Right cardiac atrium (tissue), 5 donors: ENCODE data around the gene KSR1. TPM values are rescaled to one million over a fixed set of nuclear protein-coding genes. Genes with fewer than 3 reads are reported as not detected.
"Not testable (repeated sequence)": the region's sequence is repeated elsewhere in the genome, so short reads cannot be mapped to it uniquely, and the experiment has no call there.

ENCODE experiments used
- ATAC-seq, 2 donors: fragments of 200-7000 bp; cut with Tn5 transposase; one replicate each; pipeline versions ENCODE4 v1.8.0 to v1.9.1; 2020; ENCODE audit warnings: moderate library complexity in 2 of 2, mild to moderate bottlenecking in 1 of 2
- DNase-seq, 3 donors: peaks; one replicate each; pipeline ENCODE4 v3.0.0-alpha.2; 2020
- H3K27ac ChIP-seq: one replicate; pipeline ENCODE4 v1.5.1; 2013; ENCODE audit warnings: mild to moderate bottlenecking, low read length, control low read depth, moderate library complexity
- H3K27me3 ChIP-seq: one replicate; pipeline ENCODE4 v1.6.1; 2013; ENCODE audit not compliant: control insufficient read depth, insufficient read depth
- H3K4me1 ChIP-seq: one replicate; pipeline ENCODE4 v1.6.1; 2013; ENCODE audit warnings: low read length; ENCODE audit not compliant: control insufficient read depth, insufficient read depth
- H3K4me3 ChIP-seq: one replicate; pipeline ENCODE4 v1.5.1; 2013; ENCODE audit warnings: low read length, control low read depth
- H3K9me3 ChIP-seq: one replicate; pipeline ENCODE4 v1.6.1; 2013; ENCODE audit warnings: low read length; ENCODE audit not compliant: control insufficient read depth
- WGBS: extraction: QIAGEN DNeasy Blood & Tissue Kit; methylation state at CpG from one replicate; pipeline ENCODE4 v1.1.7; 2013; 5-methylcytosine and 5-hydroxymethylcytosine counted together
- intact Hi-C, 4 donors: fragments of 100-400 bp; cut with DNase I; formaldehyde crosslinking; loops; one replicate each; pipeline versions ENCODE4 v1.11.0 to v1.14.0; 2022 to 2023
- polyA plus RNA-seq: library from polyadenylated mRNA; stranded (reverse); fragments of 200-250 nt; gene quantifications from one replicate; pipeline ENCODE4 v1.2.3, GENCODE V29; 2013
- total RNA-seq, 4 donors: library from RNA; stranded (reverse); fragmentation: NEBNext Ultra II Directional; extraction: Animal tissue kit (Norgen Biotek cat#: 25700); gene quantifications; one replicate each; pipeline ENCODE4 v1.2.1, GENCODE V29; 2021
- donor health status: healthy with polysubstance abuse.
- donor health status: DM: no; HTN: yes; CAD: no.
- donor health status: DM: no; HTN: no; CAD: no.
- donor health status: DM: no; HTN: yes; CAD: no; lungs with severe emphysema.
- donor health status: DM: yes; HTN: yes; CAD: no.

KSR1 gene
- total and polyA plus RNA-seq, 5 donors = 8.7 to 22.7 (median 13.1) TPM

GRCh38 chr17:27631897-27632725 is 175.9 kb downstream of the KSR1 start:
- no peaks in the 10 kb centered on the region for H3K27me3 ChIP-seq
- ATAC-seq (no peak), DNase-seq (peak in 2 of 3 donors; percentile 55 to 59)
- 54% methylated on average over 11 of the region's 11 CpGs for WGBS
- peaks cover 12% of the 10 kb centered on the region for H3K4me1 ChIP-seq
- H3K9me3 ChIP-seq = no peaks in the 10 kb centered on the region
- intact Hi-C loops = no loop called here
- peak overlapping the region; percentile 85 for H3K27ac ChIP-seq
- peak overlapping the region; percentile 51 for H3K4me3 ChIP-seq

GRCh38 chr17:27632766-27633165 is 176.5 kb downstream of the KSR1 start:
- Histone ChIP-seq H3K4me1 (peaks cover 12% of the 10 kb centered on the region), H3K27ac (peak overlapping the region; percentile 34)
- 12% methylated on average over 9 of the region's 9 CpGs for WGBS
- ATAC-seq = peak; percentile 94 to 95
- intact Hi-C loops, H3K4me3 ChIP-seq, H3K9me3 ChIP-seq, H3K27me3 ChIP-seq: not testable (repeated sequence)
- DNase-seq = peak; percentile 86 to 93 (median 92)

GRCh38 chr17:27633312-27634025 is 177.2 kb downstream of the KSR1 start:
- ATAC-seq = peak; percentile 52
- Histone ChIP-seq H3K27ac (peak overlapping the region; percentile 34), H3K9me3 (no peaks in the 10 kb centered on the region), H3K4me3 (no peak overlapping the region), H3K27me3 (no peaks in the 10 kb centered on the region), H3K4me1 (peaks cover 12% of the 10 kb centered on the region)
- WGBS = 42% methylated on average over 14 of the region's 14 CpGs
- peak in 2 of 3 donors; percentile 67 to 75 for DNase-seq
- intact Hi-C loops = no loop called here

- Histone ChIP-seq H3K4me1 (peaks cover 12% of the 10 kb centered on the region), H3K27ac (peak overlapping the region; percentile 34)
These were observed 177.7 kb downstream of the KSR1 start for GRCh38 chr17:27634026-27634335.

GRCh38 chr17:27634776-27635175 is 178.5 kb downstream of the KSR1 start:
- 85% methylated on average over 2 of the region's 2 CpGs for WGBS
- intact Hi-C loops = no loop called here
- H3K27ac ChIP-seq = no peak overlapping the region
- no peak for DNase-seq
- no peaks in the 10 kb centered on the region for H3K9me3 ChIP-seq
- no peak for ATAC-seq
- no peak overlapping the region for H3K4me3 ChIP-seq
- H3K4me1 ChIP-seq = peaks cover 12% of the 10 kb centered on the region
- no peaks in the 10 kb centered on the region for H3K27me3 ChIP-seq

More at GRCh38 chr17:27634026-27634335, 177.7 kb downstream of the KSR1 start:
- intact Hi-C loops = no loop called here
- no peaks in the 10 kb centered on the region for H3K27me3 ChIP-seq
- DNase-seq (peak in 1 of 3 donors; percentile 33), ATAC-seq (no peak)
- H3K4me3 ChIP-seq = no peak overlapping the region
- no peaks in the 10 kb centered on the region for H3K9me3 ChIP-seq
- 98% methylated on average over 1 of the region's 1 CpG for WGBS

GRCh38 chr17:27635275-27635823 is 179.1 kb downstream of the KSR1 start:
- H3K4me3 ChIP-seq = no peak overlapping the region
- no peaks in the 10 kb centered on the region for H3K9me3 ChIP-seq
- intact Hi-C loops = no loop called here
- 76% methylated on average over 6 of the region's 6 CpGs for WGBS
- DNase-seq (peak in 2 of 3 donors; percentile 31 to 46), ATAC-seq (no peak)
- no peak overlapping the region for H3K27ac ChIP-seq
- H3K27me3 ChIP-seq = no peaks in the 10 kb centered on the region
- peaks cover 12% of the 10 kb centered on the region for H3K4me1 ChIP-seq

- H3K27ac ChIP-seq, H3K4me3 ChIP-seq, ATAC-seq, H3K9me3 ChIP-seq, intact Hi-C loops, H3K27me3 ChIP-seq: not testable (repeated sequence)
- peak in 1 of 3 donors; percentile 11 for DNase-seq
- peaks cover 12% of the 10 kb centered on the region for H3K4me1 ChIP-seq
- 68% methylated on average over 3 of the region's 3 CpGs for WGBS
These were observed 179.8 kb downstream of the KSR1 start for GRCh38 chr17:27636005-27636520.

- H3K27me3 ChIP-seq, H3K9me3 ChIP-seq, intact Hi-C loops, H3K27ac ChIP-seq, H3K4me3 ChIP-seq, H3K4me1 ChIP-seq, ATAC-seq: not testable (repeated sequence)
- peak in 1 of 3 donors; percentile 14 for DNase-seq
- 90% methylated on average over 7 of the region's 7 CpGs for WGBS
These were observed 181.6 kb downstream of the KSR1 start for GRCh38 chr17:27637818-27638217.

GRCh38 chr17:27638415-27638914 is 182.2 kb downstream of the KSR1 start:
- H3K4me3 ChIP-seq, H3K9me3 ChIP-seq, ATAC-seq, DNase-seq, H3K27me3 ChIP-seq, H3K4me1 ChIP-seq, intact Hi-C loops, H3K27ac ChIP-seq: not testable (repeated sequence)
- 92% methylated on average over 1 of the region's 5 CpGs for WGBS

- Histone ChIP-seq H3K27me3 (no peaks in the 10 kb centered on the region), H3K4me1 (no peaks in the 10 kb centered on the region), H3K9me3 (no peaks in the 10 kb centered on the region), H3K27ac (no peak overlapping the region), H3K4me3 (no peak overlapping the region)
- no peak for ATAC-seq
- 86% methylated on average over 4 of the region's 4 CpGs for WGBS
- intact Hi-C loops = no loop called here
- no peak for DNase-seq
These were observed 184.5 kb downstream of the KSR1 start for GRCh38 chr17:27640790-27641189.

GRCh38 chr17:27644586-27644985 is 188.3 kb downstream of the KSR1 start:
- peak; percentile 60 to 76 (median 73) for DNase-seq
- WGBS = 70% methylated on average over 9 of the region's 9 CpGs
- ATAC-seq = peak; percentile 40 to 58
- Histone ChIP-seq H3K4me1 (no peaks in the 10 kb centered on the region), H3K27me3 (no peaks in the 10 kb centered on the region), H3K27ac (no peak overlapping the region), H3K4me3 (no peak overlapping the region), H3K9me3 (no peaks in the 10 kb centered on the region)
- intact Hi-C loops = no loop called here
